HCT116 (cell line): Measurements from ENCODE around the gene RALGPS1. TPM values are rescaled to one million over a fixed set of nuclear protein-coding genes. Genes with fewer than 3 reads are reported as not detected.

ENCODE experiments used
- ATAC-seq: fragments of 200-7000 bp; cut with Tn5 transposase; 2 replicates; pipeline ENCODE4 v1.9.1; 2020; ENCODE audit warnings: mild to moderate bottlenecking, moderate library complexity
- BruUV-seq: library from RNA; stranded (reverse); fragments of 400-500 nt; replicated peaks from 2 replicates; lab custom pipeline; 2021; lab: Mats Ljungman, UMichigan
- CTCF ChIA-PET: fragments of 300-600 bp; sonication (Branson Sonifier 250); formaldehyde crosslinking; loops from one replicate; lab custom pipeline; 2021; ENCODE audit warnings: antibody characterized with exemption; lab: Charles Lee
- POLR2A ChIA-PET: fragments of 300-600, 350-600 bp; sonication (Branson Sonifier 250); formaldehyde crosslinking; loops from one replicate; lab custom pipeline; 2021; ENCODE audit warnings: antibody characterized with exemption; lab: Charles Lee
- RAD21 ChIA-PET, 2 experiments: fragments of 300-600 bp; sonication (Branson Sonifier 250); formaldehyde crosslinking; loops; one replicate each; lab custom pipeline; 2023; ENCODE audit warnings: low total read pairs in 2 of 2; ENCODE audit not compliant: uncharacterized antibody in 2 of 2, unreplicated experiment in 2 of 2, low non-redundant PET in 1 of 2; lab: Charles Lee
- DNase-seq: peaks from one replicate; pipeline ENCODE4 v3.0.0-alpha.2; 2010; ENCODE audit warnings: low read depth, low spot score
- H2AFZ ChIP-seq: fragments of 200-600 bp; shearing (Covaris generic), sonication (generic); 2 replicates; pipeline ENCODE4 v1.6.1; 2017; ENCODE audit warnings: low read depth, mixed run types, mixed read lengths, antibody characterized with exemption, low read length; ENCODE audit not compliant: poor library complexity, severe bottlenecking
- H3K27ac ChIP-seq: 2 replicates; pipeline ENCODE4 v1.5.1; 2012; ENCODE audit warnings: low read depth, low read length
- H3K27me3 ChIP-seq: fragments of 200-600 bp; sonication (generic); 2 replicates; pipeline ENCODE4 v1.6.1; 2016; ENCODE audit warnings: mixed run types, low read length, mixed read lengths; ENCODE audit not compliant: insufficient read depth
- H3K36me3 ChIP-seq, 2 experiments: fragments of 200-500 bp in 1 of 2; fragments of 200-600 bp in 1 of 2; sonication (Bioruptor generic) in 1 of 2; sonication (generic) in 1 of 2; 2 replicates each; pipeline versions ENCODE4 v1.5.1 to v1.6.1; 2014 to 2016; ENCODE audit warnings: low read length in 2 of 2, inconsistent platforms in 1 of 2, mixed read lengths in 1 of 2, mixed run types in 1 of 2; ENCODE audit not compliant: insufficient read depth in 2 of 2, control insufficient read depth in 1 of 2
- H3K4me1 ChIP-seq, 2 experiments: fragments of 200-600 bp in 1 of 2; sonication (generic) in 1 of 2; 2 replicates each; pipeline versions ENCODE4 v1.5.1 to v1.6.1; 2012 to 2017; ENCODE audit warnings: low read length in 2 of 2, inconsistent platforms in 1 of 2, mild to moderate bottlenecking in 1 of 2, mixed read lengths in 1 of 2, mixed run types in 1 of 2, moderate library complexity in 1 of 2; ENCODE audit not compliant: insufficient read depth in 2 of 2, control insufficient read depth in 1 of 2
- H3K4me2 ChIP-seq: fragments of 200-600 bp; sonication (generic); 2 replicates; pipeline ENCODE4 v1.6.1; 2017; ENCODE audit warnings: mixed run types, low read length, mixed read lengths
- H3K4me3 ChIP-seq, 2 experiments: fragments of 200-600 bp in 1 of 2; sonication (generic) in 1 of 2; replicated peaks in 1 of 2; 2 replicates each; pipeline ENCODE4 v1.5.1; 2011 to 2016; ENCODE audit warnings: low read length in 2 of 2, control low read depth in 1 of 2, low read depth in 1 of 2, mild to moderate bottlenecking in 1 of 2, mixed read lengths in 1 of 2, mixed run types in 1 of 2
- H3K79me2 ChIP-seq: fragments of 200-600 bp; sonication (generic); 2 replicates; pipeline ENCODE4 v1.6.1; 2017; ENCODE audit warnings: mild to moderate bottlenecking, mixed run types, low read length, moderate library complexity, mixed read lengths; ENCODE audit not compliant: insufficient read depth
- H3K9ac ChIP-seq: fragments of 200-600 bp; sonication (generic); 2 replicates; pipeline ENCODE4 v1.6.1; 2016; ENCODE audit warnings: low read length, mixed read lengths
- H3K9me2 ChIP-seq: fragments of 200-600 bp; sonication (generic), shearing (Covaris generic); 2 replicates; pipeline ENCODE4 v1.6.1; 2017; ENCODE audit warnings: mixed run types, mild to moderate bottlenecking, moderate library complexity; ENCODE audit not compliant: insufficient read depth
- H3K9me3 ChIP-seq, 2 experiments: fragments of 200-500 bp in 1 of 2; fragments of 200-600 bp in 1 of 2; sonication (Bioruptor generic) in 1 of 2; sonication (generic) in 1 of 2; 2 replicates each; pipeline ENCODE4 v1.6.1; 2014 to 2017; ENCODE audit warnings: low read length in 2 of 2, mixed read lengths in 2 of 2, inconsistent platforms in 1 of 2, low read depth in 1 of 2, mild to moderate bottlenecking in 1 of 2, mixed run types in 1 of 2, moderate library complexity in 1 of 2; ENCODE audit not compliant: control insufficient read depth in 1 of 2, insufficient read depth in 1 of 2
- H4K20me1 ChIP-seq: fragments of 200-600 bp; sonication (generic), shearing (Covaris generic); 2 replicates; pipeline ENCODE4 v1.6.1; 2017; ENCODE audit warnings: mixed run types, mild to moderate bottlenecking, moderate library complexity; ENCODE audit not compliant: insufficient read depth
- CBX3 ChIP-seq: IDR thresholded peaks from 2 replicates; pipeline ENCODE4 v1.6.1; 2012; ENCODE audit warnings: low read depth
- CEBPB ChIP-seq: IDR thresholded peaks from 2 replicates; pipeline ENCODE4 v1.6.1; 2012; ENCODE audit warnings: low read depth
- EGR1 ChIP-seq: IDR thresholded peaks from 2 replicates; pipeline ENCODE4 v1.6.1; 2012; ENCODE audit warnings: low read depth
- EZH2 ChIP-seq: fragments of 200-600 bp; sonication (generic); IDR thresholded peaks from 2 replicates; pipeline ENCODE4 v1.6.1; 2017; ENCODE audit warnings: antibody characterized with exemption, mixed run types
- EZH2phosphoT487 ChIP-seq: fragments of 200-600 bp; IDR thresholded peaks from 2 replicates; pipeline ENCODE4 v1.6.1; 2018; ENCODE audit warnings: antibody characterized with exemption, borderline replicate concordance
- FOSL1 ChIP-seq: IDR thresholded peaks from 2 replicates; pipeline ENCODE4 v1.6.1; 2012; ENCODE audit warnings: low read depth
- JUND ChIP-seq: IDR thresholded peaks from 2 replicates; pipeline ENCODE4 v1.6.1; 2012
- POLR2A ChIP-seq: IDR thresholded peaks from 2 replicates; pipeline ENCODE4 v1.7.0; 2011; ENCODE audit warnings: borderline replicate concordance; ENCODE audit not compliant: insufficient read depth, insufficient read length; ENCODE audit errors: extremely low read depth
- RAD21 ChIP-seq: IDR thresholded peaks from 2 replicates; pipeline ENCODE4 v1.6.1; 2012; ENCODE audit warnings: low read depth, mild to moderate bottlenecking
- SIN3A ChIP-seq: IDR thresholded peaks from 2 replicates; pipeline ENCODE4 v1.6.1; 2012; ENCODE audit warnings: low read depth
- SP1 ChIP-seq: IDR thresholded peaks from 2 replicates; pipeline ENCODE4 v1.6.1; 2012; ENCODE audit warnings: low read depth
- SRF ChIP-seq: IDR thresholded peaks from 2 replicates; pipeline ENCODE4 v1.6.1; 2012; ENCODE audit warnings: low read depth
- TCF7L2 ChIP-seq: IDR thresholded peaks from 2 replicates; pipeline ENCODE4 v1.7.0; 2011; ENCODE audit warnings: borderline replicate concordance, inconsistent platforms; ENCODE audit not compliant: insufficient read depth, insufficient read length; ENCODE audit errors: extremely low read depth
- ZFX ChIP-seq: fragments of 450-650 bp; IDR thresholded peaks from 2 replicates; pipeline ENCODE4 v1.6.1; 2017
- intact Hi-C: fragments of 100-400 bp; cut with micrococcal nuclease; formaldehyde crosslinking; loops from 2 replicates; pipeline ENCODE4 v1.10.0; 2022
- total RNA-seq: library from RNA; stranded (reverse); gene quantifications from one replicate; pipeline ENCODE4 v1.2.1, GENCODE V29; 2021; ENCODE audit not compliant: unreplicated experiment
- TF ChIP-seq, protein P1 (sequence below): IDR thresholded peaks from 2 replicates; pipeline ENCODE4 v1.6.1; 2012
- TF ChIP-seq, protein P2 (sequence below): IDR thresholded peaks from 2 replicates; pipeline ENCODE4 v1.6.1; 2012; ENCODE audit warnings: low read depth
- TF ChIP-seq, protein P3 (sequence below): IDR thresholded peaks from 2 replicates; pipeline ENCODE4 v1.6.1; 2012
- TF ChIP-seq, protein P4 (sequence below), 3 experiments: fragments of 200-600 bp in 1 of 3; sonication (generic) in 1 of 3; IDR thresholded peaks in 2 of 3; conservative IDR thresholded peaks in 1 of 3; 2 replicates each; pipeline ENCODE4 v1.5.1; 2012 to 2017; ENCODE audit warnings: low read depth in 2 of 3, low read length in 2 of 3, antibody characterized with exemption in 1 of 3, borderline replicate concordance in 1 of 3, control low read depth in 1 of 3, mild to moderate bottlenecking in 1 of 3, mixed read lengths in 1 of 3, mixed run types in 1 of 3, moderate library complexity in 1 of 3; ENCODE audit not compliant: insufficient read depth in 1 of 3

The RALGPS1 gene
- total RNA-seq, 1 experiment from 2014 or later = 7.6 TPM

DNA sequence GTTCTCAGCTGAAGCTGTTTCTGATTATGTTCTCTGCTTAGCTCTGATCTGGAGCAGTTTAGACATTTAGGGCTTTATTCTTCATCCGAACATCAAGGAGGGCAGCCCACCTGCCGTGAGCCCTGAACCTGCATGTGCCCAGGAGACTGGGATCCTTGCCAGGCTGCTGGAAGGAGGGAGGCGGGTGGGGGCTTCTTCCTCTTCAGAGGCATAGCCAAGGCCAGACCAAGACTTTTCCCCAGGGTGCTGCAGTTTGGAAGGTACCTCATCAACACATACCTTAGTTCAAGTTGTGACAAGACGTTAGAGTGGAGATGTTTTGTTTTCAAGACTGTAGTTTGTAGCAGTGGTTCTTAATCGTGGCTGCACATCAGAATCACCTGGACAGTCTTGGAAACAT, 64.9 kb downstream of the RALGPS1 start:
- ATAC-seq (no peak), DNase-seq (no peak)
- RAD21 ChIA-PET = no interaction called here
- H3K27me3 ChIP-seq = no peaks in the 10 kb centered on the region
- H3K9ac ChIP-seq = no peak overlapping the region
- H3K36me3 ChIP-seq = no peaks in the 10 kb centered on the region
- no TSS peak for BruUV-seq
- H3K79me2 ChIP-seq = no peaks in the 10 kb centered on the region
- no peak overlapping the region for H3K4me3 ChIP-seq
- intact Hi-C loops = no loop called here
- no peak overlapping the region for H3K27ac ChIP-seq
- no peaks in the 10 kb centered on the region for H3K9me2 ChIP-seq
- no peaks in the 10 kb centered on the region for H4K20me1 ChIP-seq
- no peak overlapping the region for H2AFZ ChIP-seq
- H3K9me3 ChIP-seq = no peaks in the 10 kb centered on the region
- CTCF ChIA-PET = no interaction called here
- H3K4me1 ChIP-seq = peaks cover 6 to 18% of the 10 kb centered on the region in 2 experiments
- TF ChIP-seq EZH2phosphoT487 (no peak), SP1 (no peak), CEBPB (no peak), RAD21 (no peak), SRF (no peak), CBX3 (no peak), TCF7L2 (no peak), ZFX (no peak), EZH2 (no peak), SIN3A (no peak), FOSL1 (no peak), EGR1 (no peak), JUND (no peak), POLR2A (no peak)
- TF ChIP-seq, protein P1, sequence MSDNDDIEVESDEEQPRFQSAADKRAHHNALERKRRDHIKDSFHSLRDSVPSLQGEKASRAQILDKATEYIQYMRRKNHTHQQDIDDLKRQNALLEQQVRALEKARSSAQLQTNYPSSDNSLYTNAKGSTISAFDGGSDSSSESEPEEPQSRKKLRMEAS = no peak
- TF ChIP-seq, protein P2, sequence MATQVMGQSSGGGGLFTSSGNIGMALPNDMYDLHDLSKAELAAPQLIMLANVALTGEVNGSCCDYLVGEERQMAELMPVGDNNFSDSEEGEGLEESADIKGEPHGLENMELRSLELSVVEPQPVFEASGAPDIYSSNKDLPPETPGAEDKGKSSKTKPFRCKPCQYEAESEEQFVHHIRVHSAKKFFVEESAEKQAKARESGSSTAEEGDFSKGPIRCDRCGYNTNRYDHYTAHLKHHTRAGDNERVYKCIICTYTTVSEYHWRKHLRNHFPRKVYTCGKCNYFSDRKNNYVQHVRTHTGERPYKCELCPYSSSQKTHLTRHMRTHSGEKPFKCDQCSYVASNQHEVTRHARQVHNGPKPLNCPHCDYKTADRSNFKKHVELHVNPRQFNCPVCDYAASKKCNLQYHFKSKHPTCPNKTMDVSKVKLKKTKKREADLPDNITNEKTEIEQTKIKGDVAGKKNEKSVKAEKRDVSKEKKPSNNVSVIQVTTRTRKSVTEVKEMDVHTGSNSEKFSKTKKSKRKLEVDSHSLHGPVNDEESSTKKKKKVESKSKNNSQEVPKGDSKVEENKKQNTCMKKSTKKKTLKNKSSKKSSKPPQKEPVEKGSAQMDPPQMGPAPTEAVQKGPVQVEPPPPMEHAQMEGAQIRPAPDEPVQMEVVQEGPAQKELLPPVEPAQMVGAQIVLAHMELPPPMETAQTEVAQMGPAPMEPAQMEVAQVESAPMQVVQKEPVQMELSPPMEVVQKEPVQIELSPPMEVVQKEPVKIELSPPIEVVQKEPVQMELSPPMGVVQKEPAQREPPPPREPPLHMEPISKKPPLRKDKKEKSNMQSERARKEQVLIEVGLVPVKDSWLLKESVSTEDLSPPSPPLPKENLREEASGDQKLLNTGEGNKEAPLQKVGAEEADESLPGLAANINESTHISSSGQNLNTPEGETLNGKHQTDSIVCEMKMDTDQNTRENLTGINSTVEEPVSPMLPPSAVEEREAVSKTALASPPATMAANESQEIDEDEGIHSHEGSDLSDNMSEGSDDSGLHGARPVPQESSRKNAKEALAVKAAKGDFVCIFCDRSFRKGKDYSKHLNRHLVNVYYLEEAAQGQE = no peak
- TF ChIP-seq, protein P3, sequence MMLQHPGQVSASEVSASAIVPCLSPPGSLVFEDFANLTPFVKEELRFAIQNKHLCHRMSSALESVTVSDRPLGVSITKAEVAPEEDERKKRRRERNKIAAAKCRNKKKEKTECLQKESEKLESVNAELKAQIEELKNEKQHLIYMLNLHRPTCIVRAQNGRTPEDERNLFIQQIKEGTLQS = no peak
- TF ChIP-seq, protein P4, sequence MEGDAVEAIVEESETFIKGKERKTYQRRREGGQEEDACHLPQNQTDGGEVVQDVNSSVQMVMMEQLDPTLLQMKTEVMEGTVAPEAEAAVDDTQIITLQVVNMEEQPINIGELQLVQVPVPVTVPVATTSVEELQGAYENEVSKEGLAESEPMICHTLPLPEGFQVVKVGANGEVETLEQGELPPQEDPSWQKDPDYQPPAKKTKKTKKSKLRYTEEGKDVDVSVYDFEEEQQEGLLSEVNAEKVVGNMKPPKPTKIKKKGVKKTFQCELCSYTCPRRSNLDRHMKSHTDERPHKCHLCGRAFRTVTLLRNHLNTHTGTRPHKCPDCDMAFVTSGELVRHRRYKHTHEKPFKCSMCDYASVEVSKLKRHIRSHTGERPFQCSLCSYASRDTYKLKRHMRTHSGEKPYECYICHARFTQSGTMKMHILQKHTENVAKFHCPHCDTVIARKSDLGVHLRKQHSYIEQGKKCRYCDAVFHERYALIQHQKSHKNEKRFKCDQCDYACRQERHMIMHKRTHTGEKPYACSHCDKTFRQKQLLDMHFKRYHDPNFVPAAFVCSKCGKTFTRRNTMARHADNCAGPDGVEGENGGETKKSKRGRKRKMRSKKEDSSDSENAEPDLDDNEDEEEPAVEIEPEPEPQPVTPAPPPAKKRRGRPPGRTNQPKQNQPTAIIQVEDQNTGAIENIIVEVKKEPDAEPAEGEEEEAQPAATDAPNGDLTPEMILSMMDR (IDR thresholded peaks at IDR 0.05 in 2 of 3, conservative IDR thresholded peaks at IDR 0.05 in 1 of 3; ENCODE audit: borderline replicate concordance in 1 of 3, insufficient read depth in 1 of 3, low read depth in 2 of 3, low read length in 2 of 3) = no peak
- TF ChIP-seq, all 23 proteins: peak for 0
- H3K4me2 ChIP-seq = no peak overlapping the region
- POLR2A ChIA-PET = interaction anchor here (0.6 kb wide), 1 partner anchor 404 kb away, joined by 3 read pairs; no protein-coding TSS in a partner anchor
